Osteoblast (primary cell): ENCODE results near the gene ZP3. TPM values are rescaled to one million over a fixed set of nuclear protein-coding genes. Genes with fewer than 3 reads are reported as not detected.

ENCODE experiments used
- DNase-seq: peaks from one replicate; pipeline ENCODE4 v3.0.0; 2011; ENCODE audit warnings: low spot score, mixed read lengths; ENCODE audit not compliant: insufficient read length; ENCODE audit errors: missing footprints
- H2AFZ ChIP-seq: 2 replicates; pipeline ENCODE4 v1.6.0; 2011; ENCODE audit warnings: mild to moderate bottlenecking, low read length
- H3K27ac ChIP-seq: 2 replicates; pipeline ENCODE4 v1.5.1; 2011; ENCODE audit warnings: mild to moderate bottlenecking, low read depth, low read length, moderate library complexity
- H3K27me3 ChIP-seq: 2 replicates; pipeline ENCODE4 v1.6.0; 2012; ENCODE audit warnings: mild to moderate bottlenecking, control low read depth, inconsistent platforms, low read length, moderate library complexity; ENCODE audit not compliant: insufficient read depth
- H3K36me3 ChIP-seq: 2 replicates; pipeline ENCODE4 v1.5.1; 2011; ENCODE audit warnings: mild to moderate bottlenecking, low read length, control low read depth, moderate library complexity; ENCODE audit not compliant: insufficient read depth
- H3K4me1 ChIP-seq: 2 replicates; pipeline ENCODE4 v1.5.1; 2011; ENCODE audit warnings: mild to moderate bottlenecking, low read length, control low read depth, moderate library complexity; ENCODE audit not compliant: insufficient read depth
- H3K4me2 ChIP-seq: 2 replicates; pipeline ENCODE4 v1.6.0; 2011; ENCODE audit warnings: mild to moderate bottlenecking, low read length; ENCODE audit not compliant: insufficient read depth
- H3K4me3 ChIP-seq: fragments of 200-600 bp; sonication (generic); 3 replicates; pipeline ENCODE4 v1.5.1; 2012; ENCODE audit warnings: mild to moderate bottlenecking, low read length, inconsistent platforms; ENCODE audit not compliant: insufficient read depth
- H3K79me2 ChIP-seq: 2 replicates; pipeline ENCODE4 v1.6.0; 2012; ENCODE audit warnings: mild to moderate bottlenecking, low read length, control low read depth, inconsistent platforms; ENCODE audit not compliant: insufficient read depth
- H3K9me3 ChIP-seq: 2 replicates; pipeline ENCODE4 v1.5.1; 2011; ENCODE audit warnings: low read depth, low read length, control low read depth
- H4K20me1 ChIP-seq: 2 replicates; pipeline ENCODE4 v1.6.0; 2012; ENCODE audit warnings: mild to moderate bottlenecking, low read length, control low read depth; ENCODE audit not compliant: insufficient read depth
- total RNA-seq: library from RNA; depleted of rRNA; stranded (reverse); fragments of >200 nt; gene quantifications from 2 replicates; pipeline ENCODE4 v1.2.3, GENCODE V29; 2012
- TF ChIP-seq, protein P1 (sequence below): IDR thresholded peaks from 2 replicates; pipeline ENCODE4 v1.5.1; 2011; ENCODE audit warnings: mild to moderate bottlenecking, low read depth, low read length, moderate library complexity; ENCODE audit errors: extremely low read depth

Gene ZP3
- total RNA-seq, 1 donor: 6.2 TPM

DNA sequence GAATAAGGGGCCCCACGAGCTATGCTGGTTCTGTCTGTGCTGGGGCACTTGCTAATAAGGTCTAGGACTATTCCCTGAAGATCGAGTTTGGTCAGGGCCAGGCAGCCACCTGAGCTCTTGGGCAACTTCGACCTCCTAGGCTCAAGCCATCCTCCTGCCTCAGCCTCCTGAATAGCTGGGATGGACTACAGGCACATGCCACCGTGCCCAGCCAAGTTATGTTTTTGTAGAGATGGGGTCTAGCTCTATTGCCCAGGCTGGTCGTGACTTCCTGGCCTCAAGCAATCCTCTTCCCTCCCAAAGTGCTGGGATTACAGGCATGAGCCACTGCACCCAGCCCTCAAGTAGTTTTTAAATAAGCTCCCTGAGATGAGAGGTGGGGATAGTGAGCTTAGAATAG is 2.9 kb downstream of the ZP3 start:
- Histone ChIP-seq H3K4me1 (peaks cover 11% of the 10 kb centered on the region), H4K20me1 (no peaks in the 10 kb centered on the region), H3K79me2 (no peaks in the 10 kb centered on the region), H3K4me2 (no peak overlapping the region), H3K36me3 (no peaks in the 10 kb centered on the region), H3K27me3 (no peaks in the 10 kb centered on the region), H3K27ac (no peak overlapping the region), H2AFZ (no peak overlapping the region), H3K4me3 (no peak overlapping the region), H3K9me3 (no peaks in the 10 kb centered on the region)
- peak; percentile 23 for DNase-seq
- TF ChIP-seq, protein P1, sequence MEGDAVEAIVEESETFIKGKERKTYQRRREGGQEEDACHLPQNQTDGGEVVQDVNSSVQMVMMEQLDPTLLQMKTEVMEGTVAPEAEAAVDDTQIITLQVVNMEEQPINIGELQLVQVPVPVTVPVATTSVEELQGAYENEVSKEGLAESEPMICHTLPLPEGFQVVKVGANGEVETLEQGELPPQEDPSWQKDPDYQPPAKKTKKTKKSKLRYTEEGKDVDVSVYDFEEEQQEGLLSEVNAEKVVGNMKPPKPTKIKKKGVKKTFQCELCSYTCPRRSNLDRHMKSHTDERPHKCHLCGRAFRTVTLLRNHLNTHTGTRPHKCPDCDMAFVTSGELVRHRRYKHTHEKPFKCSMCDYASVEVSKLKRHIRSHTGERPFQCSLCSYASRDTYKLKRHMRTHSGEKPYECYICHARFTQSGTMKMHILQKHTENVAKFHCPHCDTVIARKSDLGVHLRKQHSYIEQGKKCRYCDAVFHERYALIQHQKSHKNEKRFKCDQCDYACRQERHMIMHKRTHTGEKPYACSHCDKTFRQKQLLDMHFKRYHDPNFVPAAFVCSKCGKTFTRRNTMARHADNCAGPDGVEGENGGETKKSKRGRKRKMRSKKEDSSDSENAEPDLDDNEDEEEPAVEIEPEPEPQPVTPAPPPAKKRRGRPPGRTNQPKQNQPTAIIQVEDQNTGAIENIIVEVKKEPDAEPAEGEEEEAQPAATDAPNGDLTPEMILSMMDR: no peak

DNA sequence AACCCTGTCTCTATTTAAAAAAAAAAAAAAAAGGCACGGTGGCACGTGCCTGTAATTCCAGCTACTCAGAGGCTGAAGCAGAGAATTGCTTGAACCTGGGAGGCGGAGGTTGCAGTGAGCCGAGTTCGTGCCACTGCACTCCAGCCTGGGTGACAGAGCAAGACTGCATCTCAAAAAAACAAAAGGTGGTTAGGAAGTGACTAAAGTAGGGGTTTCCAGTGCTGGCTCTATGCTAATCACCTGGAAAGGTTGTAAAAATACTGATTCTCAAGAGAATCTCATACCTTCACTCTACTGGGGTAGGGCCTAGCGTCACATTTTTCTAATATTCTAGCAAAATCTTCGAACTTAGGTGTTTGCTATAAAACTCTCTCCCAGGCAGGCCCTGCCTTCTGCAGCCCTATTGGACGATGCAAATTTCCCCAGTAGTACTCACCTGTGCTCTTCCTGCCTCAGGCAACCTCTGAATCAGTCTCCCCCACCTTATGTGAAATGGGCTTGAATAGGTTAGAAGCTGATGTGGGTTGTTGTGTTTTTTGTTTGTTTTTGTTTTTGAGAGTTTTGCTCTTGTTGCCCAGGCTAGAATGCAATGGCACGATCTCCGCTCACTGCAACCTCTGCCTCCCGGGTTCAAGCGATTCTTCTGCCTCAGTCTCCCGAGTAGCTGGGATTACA is 3.5 kb downstream of the ZP3 start:
- Histone ChIP-seq H3K79me2 (no peaks in the 10 kb centered on the region), H3K4me2 (no peak overlapping the region), H3K9me3 (no peaks in the 10 kb centered on the region), H3K36me3 (no peaks in the 10 kb centered on the region), H4K20me1 (no peaks in the 10 kb centered on the region), H3K4me1 (peaks cover 7% of the 10 kb centered on the region), H3K27me3 (no peaks in the 10 kb centered on the region), H3K4me3 (no peak overlapping the region), H3K27ac (no peak overlapping the region), H2AFZ (no peak overlapping the region)
- DNase-seq: no peak
- TF ChIP-seq, protein P1: no peak

DNA sequence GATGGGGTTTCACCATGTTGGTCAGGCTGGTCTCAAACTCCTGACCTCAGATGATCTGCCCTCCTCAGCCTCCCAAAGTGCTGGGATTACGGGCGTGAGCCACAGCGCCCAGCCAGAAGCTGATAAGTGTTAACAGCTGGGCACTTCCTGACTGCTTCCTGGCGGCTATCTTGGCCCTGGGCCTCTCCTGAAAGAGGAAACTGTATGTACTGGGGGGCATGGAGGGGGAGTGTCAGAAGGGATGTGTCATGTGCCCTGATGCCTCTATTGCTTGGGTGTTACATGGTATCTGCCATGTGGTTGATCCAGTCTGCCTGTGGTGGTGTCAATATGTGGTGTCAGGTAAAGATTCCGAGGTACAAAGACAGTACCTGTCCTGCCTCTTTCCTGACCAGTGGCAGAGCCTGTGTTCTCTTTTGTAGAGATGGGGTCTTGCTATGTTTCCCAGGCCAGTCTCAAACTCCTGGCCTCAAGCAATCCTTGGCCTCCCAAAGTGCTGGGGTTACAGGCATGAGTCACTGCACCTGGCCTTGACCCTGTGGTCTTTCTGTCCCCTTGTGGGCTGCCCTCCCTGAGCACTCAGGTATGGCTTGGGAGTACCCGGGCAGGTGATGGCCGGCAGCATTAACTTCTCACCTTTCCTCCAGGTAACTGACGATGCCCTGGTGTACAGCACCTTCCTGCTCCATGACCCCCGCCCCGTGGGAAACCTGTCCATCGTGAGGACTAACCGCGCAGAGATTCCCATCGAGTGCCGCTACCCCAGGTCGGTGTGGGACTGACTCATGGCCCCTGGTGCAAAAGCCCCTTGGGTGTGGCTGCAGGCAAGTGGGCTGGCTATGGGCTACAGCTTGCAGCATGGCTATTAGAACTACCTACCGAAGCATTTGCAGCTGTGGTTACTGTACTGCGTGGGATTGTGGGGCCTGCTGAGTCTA is 4.4 kb downstream of the ZP3 start:
- no peak overlapping the region for H3K4me2 ChIP-seq
- H4K20me1 ChIP-seq: no peaks in the 10 kb centered on the region
- H3K27me3 ChIP-seq: no peaks in the 10 kb centered on the region
- H3K4me3 ChIP-seq: no peak overlapping the region
- H3K36me3 ChIP-seq: no peaks in the 10 kb centered on the region
- TF ChIP-seq, protein P1: no peak
- peak; percentile 80 for DNase-seq
- no peaks in the 10 kb centered on the region for H3K9me3 ChIP-seq
- H3K27ac ChIP-seq: no peak overlapping the region
- no peak overlapping the region for H2AFZ ChIP-seq
- H3K79me2 ChIP-seq: no peaks in the 10 kb centered on the region
- no peaks in the 10 kb centered on the region for H3K4me1 ChIP-seq

DNA sequence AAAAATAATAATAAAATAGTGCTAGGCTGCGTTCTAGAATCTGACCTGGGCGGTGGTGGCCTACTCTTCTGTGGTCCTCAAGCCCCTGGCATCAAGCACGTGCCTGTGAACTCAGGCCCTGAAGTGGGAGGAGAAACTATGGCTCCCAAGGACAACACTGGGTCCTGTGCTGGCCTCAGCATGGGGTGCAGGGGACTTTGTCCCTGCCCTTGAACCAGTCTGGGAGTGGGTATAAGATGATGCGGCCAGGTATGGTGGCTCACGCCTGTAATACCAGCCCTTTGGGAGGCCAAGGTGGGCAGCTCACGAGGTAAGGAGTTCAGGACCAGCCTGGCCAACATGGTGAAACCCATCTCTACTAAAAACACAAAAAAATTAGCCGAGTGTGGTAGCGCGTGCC is 5.5 kb downstream of the ZP3 start:
- Histone ChIP-seq H3K27ac (no peak overlapping the region), H3K79me2 (no peaks in the 10 kb centered on the region), H3K4me3 (no peak overlapping the region), H3K4me2 (no peak overlapping the region), H2AFZ (no peak overlapping the region), H3K36me3 (no peaks in the 10 kb centered on the region), H3K9me3 (no peaks in the 10 kb centered on the region), H3K4me1 (no peaks in the 10 kb centered on the region), H4K20me1 (no peaks in the 10 kb centered on the region), H3K27me3 (no peaks in the 10 kb centered on the region)
- TF ChIP-seq, protein P1: no peak
- no peak for DNase-seq
